ENCODE measurements around the gene CORO2A.

The CORO2A gene

GRCh38 chr9:98142925-98143481, 49.4 kb downstream of the CORO2A start:
- FAIRE-seq (no peak), DNase-seq (ENCODE audit: insufficient read length, low spot score) (no peak)
- TF ChIP-seq POU2F2 (IDR thresholded peaks at IDR 0.05; ENCODE audit: low read depth, low read length) (no peak), POLR2AphosphoS5 (IDR thresholded peaks at IDR 0.05; ENCODE audit: low read depth, low read length) (no peak), TAF1 (IDR thresholded peaks at IDR 0.05; ENCODE audit: low read depth, low read length) (no peak), PAX5 (IDR thresholded peaks at IDR 0.05; ENCODE audit: insufficient read depth, low read length, severe bottlenecking) (no peak), POLR2A (IDR thresholded peaks at IDR 0.05; ENCODE audit: low read depth, low read length) (no peak), SPI1 (IDR thresholded peaks at IDR 0.05; ENCODE audit: low read depth, low read length) (no peak)

GRCh38 chr9:98142182-98142907, 50.1 kb downstream of the CORO2A start:
- TF ChIP-seq POU2F2 (IDR thresholded peaks at IDR 0.05; ENCODE audit: low read depth, low read length): no peak
- no peak for TF ChIP-seq SPI1 (IDR thresholded peaks at IDR 0.05; ENCODE audit: low read depth, low read length)
- no peak for TF ChIP-seq TAF1 (IDR thresholded peaks at IDR 0.05; ENCODE audit: low read depth, low read length)
- TF ChIP-seq PAX5 (IDR thresholded peaks at IDR 0.05; ENCODE audit: insufficient read depth, low read length, severe bottlenecking): no peak
- TF ChIP-seq POLR2AphosphoS5 (IDR thresholded peaks at IDR 0.05; ENCODE audit: low read depth, low read length): no peak
- TF ChIP-seq POLR2A (IDR thresholded peaks at IDR 0.05; ENCODE audit: low read depth, low read length): no peak
- no peak for DNase-seq (ENCODE audit: insufficient read length, low spot score)
- FAIRE-seq: no peak

GRCh38 chr9:98140503-98140902, 51.9 kb downstream of the CORO2A start:
- no peak for FAIRE-seq
- no peak for TF ChIP-seq POLR2A (IDR thresholded peaks at IDR 0.05; ENCODE audit: low read depth, low read length)
- DNase-seq (ENCODE audit: insufficient read length, low spot score): no peak

GRCh38 chr9:98136489-98136888, 55.9 kb downstream of the CORO2A start:
- DNase-seq (ENCODE audit: insufficient read length, low spot score) (no peak), FAIRE-seq (no peak)
- TF ChIP-seq SPI1 (IDR thresholded peaks at IDR 0.05; ENCODE audit: low read depth, low read length): no peak
- no peak for TF ChIP-seq PAX5 (IDR thresholded peaks at IDR 0.05; ENCODE audit: insufficient read depth, low read length, severe bottlenecking)
- no peak for TF ChIP-seq TAF1 (IDR thresholded peaks at IDR 0.05; ENCODE audit: low read depth, low read length)
- TF ChIP-seq POLR2AphosphoS5 (IDR thresholded peaks at IDR 0.05; ENCODE audit: low read depth, low read length): no peak
- no peak for TF ChIP-seq POLR2A (IDR thresholded peaks at IDR 0.05; ENCODE audit: low read depth, low read length)
- no peak for TF ChIP-seq POU2F2 (IDR thresholded peaks at IDR 0.05; ENCODE audit: low read depth, low read length)

- no peak for FAIRE-seq
- no peak for DNase-seq (ENCODE audit: insufficient read length, low spot score)
- no peak for TF ChIP-seq POLR2AphosphoS5 (IDR thresholded peaks at IDR 0.05; ENCODE audit: low read depth, low read length)
- TF ChIP-seq SPI1 (IDR thresholded peaks at IDR 0.05; ENCODE audit: low read depth, low read length): no peak
- TF ChIP-seq PAX5 (IDR thresholded peaks at IDR 0.05; ENCODE audit: insufficient read depth, low read length, severe bottlenecking): no peak
- TF ChIP-seq POU2F2 (IDR thresholded peaks at IDR 0.05; ENCODE audit: low read depth, low read length): no peak
- TF ChIP-seq POLR2A (IDR thresholded peaks at IDR 0.05; ENCODE audit: low read depth, low read length): no peak
- no peak for TF ChIP-seq TAF1 (IDR thresholded peaks at IDR 0.05; ENCODE audit: low read depth, low read length)
Observed at GRCh38 chr9:98135938-98136337, 56.5 kb downstream of the CORO2A start.

- FAIRE-seq (no peak), DNase-seq (ENCODE audit: insufficient read length, low spot score) (no peak)
- no peak for TF ChIP-seq POLR2AphosphoS5 (IDR thresholded peaks at IDR 0.05; ENCODE audit: low read depth, low read length)
- TF ChIP-seq SPI1 (IDR thresholded peaks at IDR 0.05; ENCODE audit: low read depth, low read length): no peak
- TF ChIP-seq POU2F2 (IDR thresholded peaks at IDR 0.05; ENCODE audit: low read depth, low read length): no peak
- TF ChIP-seq TAF1 (IDR thresholded peaks at IDR 0.05; ENCODE audit: low read depth, low read length): no peak
- TF ChIP-seq PAX5 (IDR thresholded peaks at IDR 0.05; ENCODE audit: insufficient read depth, low read length, severe bottlenecking): no peak
- no peak for TF ChIP-seq POLR2A (IDR thresholded peaks at IDR 0.05; ENCODE audit: low read depth, low read length)
Observed at GRCh38 chr9:98135558-98135934, 56.9 kb downstream of the CORO2A start.

- FAIRE-seq (no peak), DNase-seq (ENCODE audit: insufficient read length, low spot score) (no peak)
- TF ChIP-seq TAF1 (IDR thresholded peaks at IDR 0.05; ENCODE audit: low read depth, low read length) (no peak), POLR2AphosphoS5 (IDR thresholded peaks at IDR 0.05; ENCODE audit: low read depth, low read length) (no peak), POLR2A (IDR thresholded peaks at IDR 0.05; ENCODE audit: low read depth, low read length) (no peak), SPI1 (IDR thresholded peaks at IDR 0.05; ENCODE audit: low read depth, low read length) (no peak), PAX5 (IDR thresholded peaks at IDR 0.05; ENCODE audit: insufficient read depth, low read length, severe bottlenecking) (no peak), POU2F2 (IDR thresholded peaks at IDR 0.05; ENCODE audit: low read depth, low read length) (no peak)
Observed at GRCh38 chr9:98134702-98135557, 57.5 kb downstream of the CORO2A start.

GRCh38 chr9:98132806-98133631, 59.4 kb downstream of the CORO2A start:
- no peak for DNase-seq (ENCODE audit: insufficient read length, low spot score)
- FAIRE-seq: no peak
- no peak for TF ChIP-seq POLR2A (IDR thresholded peaks at IDR 0.05; ENCODE audit: low read depth, low read length)
- no peak for TF ChIP-seq POLR2AphosphoS5 (IDR thresholded peaks at IDR 0.05; ENCODE audit: low read depth, low read length)
- no peak for TF ChIP-seq SPI1 (IDR thresholded peaks at IDR 0.05; ENCODE audit: low read depth, low read length)
- TF ChIP-seq TAF1 (IDR thresholded peaks at IDR 0.05; ENCODE audit: low read depth, low read length): no peak
- TF ChIP-seq POU2F2 (IDR thresholded peaks at IDR 0.05; ENCODE audit: low read depth, low read length): no peak
- TF ChIP-seq PAX5 (IDR thresholded peaks at IDR 0.05; ENCODE audit: insufficient read depth, low read length, severe bottlenecking): no peak
